Large intestine (tissue), 3 donors: ENCODE measurements around the gene DTL. TPM values are rescaled to one million over a fixed set of nuclear protein-coding genes. Genes with fewer than 3 reads are reported as not detected.
A peak's percentile ranks its signal among the peaks of the same experiment; 100 is the strongest.

Experiments used
- DNase-seq, 2 donors: peaks; one replicate each; pipeline versions ENCODE4 v3.0.0 to v3.0.0-alpha.2; 2013
- H3K27ac ChIP-seq: one replicate; pipeline ENCODE4 v1.5.1; 2013; ENCODE audit warnings: low read length
- H3K27me3 ChIP-seq: 2 replicates; pipeline ENCODE4 v1.6.1; 2013; ENCODE audit warnings: low read length; ENCODE audit not compliant: control insufficient read depth, insufficient read depth
- H3K36me3 ChIP-seq: 2 replicates; pipeline ENCODE4 v1.6.1; 2013; ENCODE audit warnings: low read length; ENCODE audit not compliant: control insufficient read depth, insufficient read depth
- H3K4me1 ChIP-seq: one replicate; pipeline ENCODE4 v1.6.1; 2013; ENCODE audit warnings: low read length; ENCODE audit not compliant: control insufficient read depth, insufficient read depth
- H3K4me3 ChIP-seq: one replicate; pipeline ENCODE4 v1.5.1; 2013; ENCODE audit warnings: low read length
- H3K9me3 ChIP-seq: one replicate; pipeline ENCODE4 v1.6.1; 2013; ENCODE audit warnings: mild to moderate bottlenecking, low read depth, low read length, moderate library complexity; ENCODE audit not compliant: control insufficient read depth
- WGBS: methylation state at CpG from one replicate; pipeline ENCODE4 v1.1.5; 2013; ENCODE audit warnings: low lambda C conversion rate; ENCODE audit not compliant: insufficient coverage; 5-methylcytosine and 5-hydroxymethylcytosine counted together
- polyA plus RNA-seq: library from polyadenylated mRNA; unstranded; fragments of 120-200 nt; gene quantifications from one replicate; pipeline ENCODE4 v1.2.1, GENCODE V29; 2013

DTL gene
- polyA plus RNA-seq, 1 donor: 10.1 TPM

DNA sequence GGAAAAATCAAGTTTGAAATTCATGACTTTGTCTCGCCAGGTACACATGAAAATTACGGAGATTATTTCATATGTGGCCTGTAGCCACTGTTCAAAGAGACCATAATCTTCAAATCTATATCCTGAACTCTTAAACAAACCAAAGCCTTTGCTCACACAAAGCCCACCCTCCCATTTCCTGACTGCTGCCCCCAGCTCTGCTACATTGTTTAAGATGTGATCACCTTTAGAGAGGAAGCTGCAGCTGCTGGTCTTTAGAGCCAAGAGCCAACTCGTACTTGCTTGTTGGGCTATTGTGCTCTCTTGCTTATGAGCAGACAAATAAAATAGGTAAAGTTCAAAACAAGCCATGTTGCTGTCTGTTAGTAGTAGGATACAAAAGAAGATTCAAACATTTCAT, 71.9 kb downstream of the DTL start:
- no peak overlapping the region for H3K4me3 ChIP-seq

DNA sequence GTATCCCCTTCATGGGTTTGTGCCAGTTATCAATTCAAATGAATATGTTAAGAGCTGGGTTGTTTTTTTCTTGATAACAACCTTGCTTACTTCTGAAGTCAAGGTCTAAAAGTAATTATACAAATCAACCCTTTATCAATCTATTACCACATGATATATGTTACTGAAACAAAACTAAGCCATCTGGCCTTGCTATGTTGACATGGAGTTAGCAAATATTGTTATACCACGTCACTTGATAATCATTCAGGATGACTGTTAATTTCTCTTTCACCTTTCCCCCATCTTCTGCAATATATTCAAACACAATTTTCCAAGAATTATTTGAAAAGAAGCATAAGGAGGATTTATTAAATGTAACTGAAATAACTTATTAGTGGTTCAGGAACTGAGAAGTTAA, 72.6 kb downstream of the DTL start:
- H3K27ac ChIP-seq: no peak overlapping the region
- H3K36me3 ChIP-seq: no peaks in the 10 kb centered on the region
- no peak overlapping the region for H3K4me3 ChIP-seq
- peak in 1 of 2 donors; percentile 36 for DNase-seq
- H3K27me3 ChIP-seq: no peaks in the 10 kb centered on the region
- H3K4me1 ChIP-seq: peaks cover 27% of the 10 kb centered on the region
- WGBS: 22% methylated on average over 1 of the region's 1 CpG
- no peaks in the 10 kb centered on the region for H3K9me3 ChIP-seq

More for the DNA sequence above, 71.9 kb downstream of the DTL start:
- no peaks in the 10 kb centered on the region for H3K9me3 ChIP-seq
- no peak for DNase-seq
- no peak overlapping the region for H3K27ac ChIP-seq
- WGBS: no CpG with 5 or more reads among the region's 3 CpGs
- H3K4me1 ChIP-seq: peaks cover 26% of the 10 kb centered on the region
- no peaks in the 10 kb centered on the region for H3K36me3 ChIP-seq
- H3K27me3 ChIP-seq: no peaks in the 10 kb centered on the region

- Histone ChIP-seq H3K27me3 (no peaks in the 10 kb centered on the region), H3K4me1 (peaks cover 34% of the 10 kb centered on the region), H3K27ac (no peak overlapping the region), H3K9me3 (no peaks in the 10 kb centered on the region), H3K4me3 (no peak overlapping the region), H3K36me3 (no peaks in the 10 kb centered on the region)
- no CpG with 5 or more reads among the region's 2 CpGs for WGBS
- no peak for DNase-seq
Measured at GRCh38 chr1:212108981-212109380, 73.4 kb downstream of the DTL start.

GRCh38 chr1:212109728-212110127, 74.2 kb downstream of the DTL start:
- Histone ChIP-seq H3K4me1 (peaks cover 31% of the 10 kb centered on the region), H3K36me3 (no peaks in the 10 kb centered on the region), H3K4me3 (no peak overlapping the region), H3K27ac (no peak overlapping the region), H3K9me3 (no peaks in the 10 kb centered on the region), H3K27me3 (no peaks in the 10 kb centered on the region)
- WGBS: 69% methylated on average over 5 of the region's 6 CpGs
- DNase-seq: no peak

DNA sequence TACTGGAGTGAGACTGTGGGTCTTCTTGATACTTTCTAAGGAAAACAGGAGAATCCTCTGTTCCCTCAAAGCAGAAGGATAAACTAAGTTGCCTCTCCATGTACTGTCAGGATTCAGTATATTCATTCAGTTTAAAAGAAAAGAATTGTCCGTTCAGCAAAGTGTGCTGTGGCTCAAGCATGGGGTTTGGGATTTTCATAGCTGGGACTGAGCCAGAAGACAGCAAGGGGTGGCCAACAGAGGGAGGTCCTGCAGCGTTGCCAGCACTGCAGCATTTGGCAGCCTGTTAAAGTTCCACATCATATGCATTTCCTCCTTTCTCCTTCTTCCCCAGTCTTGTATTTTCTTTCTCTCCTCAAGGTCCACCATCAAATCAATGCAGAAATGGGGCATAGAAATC, 75.1 kb downstream of the DTL start:
- Histone ChIP-seq H3K27ac (no peak overlapping the region), H3K36me3 (no peaks in the 10 kb centered on the region), H3K4me1 (peaks cover 22% of the 10 kb centered on the region), H3K27me3 (no peaks in the 10 kb centered on the region), H3K4me3 (no peak overlapping the region), H3K9me3 (no peaks in the 10 kb centered on the region)
- no CpG with 5 or more reads among the region's 2 CpGs for WGBS
- no peak for DNase-seq

GRCh38 chr1:212111536-212111935, 76.0 kb downstream of the DTL start:
- Histone ChIP-seq H3K4me3 (no peak overlapping the region), H3K36me3 (no peaks in the 10 kb centered on the region), H3K9me3 (no peaks in the 10 kb centered on the region), H3K27me3 (no peaks in the 10 kb centered on the region), H3K27ac (no peak overlapping the region), H3K4me1 (peaks cover 13% of the 10 kb centered on the region)
- DNase-seq: no peak
- WGBS: no CpG with 5 or more reads among the region's 1 CpG

DNA sequence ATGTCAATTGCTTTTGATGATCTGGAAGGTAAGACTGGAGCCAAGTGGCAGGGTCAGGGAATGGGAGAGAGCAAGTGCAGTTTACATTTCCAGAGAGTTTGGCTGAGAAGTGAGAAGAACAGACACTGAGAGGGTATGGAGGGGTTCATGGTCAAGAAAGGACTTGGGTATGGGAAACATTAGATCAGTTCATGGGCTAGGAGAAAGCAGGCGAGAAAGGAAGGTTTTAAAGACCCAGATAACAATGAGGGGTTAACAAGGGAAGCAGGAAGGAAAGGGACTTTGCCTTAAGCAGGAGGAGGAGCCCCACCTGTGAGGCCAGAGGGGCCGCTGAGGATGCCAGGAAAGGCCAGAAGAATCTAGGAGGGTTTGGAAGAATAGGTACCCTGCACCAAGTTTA, 78.2 kb downstream of the DTL start:
- H3K36me3 ChIP-seq: no peaks in the 10 kb centered on the region
- H3K27me3 ChIP-seq: no peaks in the 10 kb centered on the region

DNA sequence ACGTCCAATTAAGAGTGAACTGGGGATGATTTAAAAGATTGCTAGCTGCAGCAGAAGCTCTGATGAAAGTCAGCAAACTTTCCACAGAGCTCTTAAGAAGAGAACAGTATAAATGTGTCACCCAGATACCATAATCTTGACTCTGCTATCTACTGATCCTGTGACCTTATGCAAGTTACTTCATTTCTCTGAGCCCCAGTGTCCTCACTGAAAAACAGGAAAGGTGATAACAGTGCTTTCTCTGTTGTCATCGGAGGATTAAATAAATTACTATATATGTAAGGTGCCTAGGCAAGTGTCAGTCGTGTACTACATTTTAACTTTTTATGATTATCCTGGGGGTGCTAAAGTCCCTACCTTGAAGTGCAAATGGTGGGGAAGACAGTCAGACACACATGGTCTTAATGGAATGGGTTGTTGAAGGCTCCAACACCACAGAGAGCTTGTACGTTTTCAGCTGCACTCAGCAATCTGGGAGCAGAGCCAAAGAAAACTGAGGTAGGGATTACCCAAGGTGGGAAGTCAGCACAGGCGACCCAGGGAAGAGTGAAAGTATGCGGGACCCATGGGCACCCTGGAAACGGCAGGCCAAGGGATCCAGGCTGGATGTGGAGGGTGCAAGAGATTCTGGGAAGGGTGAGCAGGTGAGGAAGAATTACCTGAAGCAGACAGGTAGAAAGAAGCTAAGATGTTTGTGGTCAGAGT, 82.8 kb downstream of the DTL start:
- H3K27ac ChIP-seq: no peak overlapping the region
- DNase-seq: peak in 1 of 2 donors; percentile 48

More for the DNA sequence above, 78.2 kb downstream of the DTL start:
- Histone ChIP-seq H3K4me1 (peaks cover 13% of the 10 kb centered on the region), H3K4me3 (no peak overlapping the region), H3K9me3 (no peaks in the 10 kb centered on the region), H3K27ac (no peak overlapping the region)
- DNase-seq: peak in 1 of 2 donors; percentile 68
- WGBS: no CpG with 5 or more reads among the region's 2 CpGs

GRCh38 chr1:212118872-212119260, 83.3 kb downstream of the DTL start:
- Histone ChIP-seq H3K27me3 (no peaks in the 10 kb centered on the region), H3K4me1 (peaks cover 6% of the 10 kb centered on the region), H3K36me3 (no peaks in the 10 kb centered on the region), H3K9me3 (no peaks in the 10 kb centered on the region), H3K4me3 (no peak overlapping the region), H3K27ac (no peak overlapping the region)
- WGBS: 100% methylated on average over 1 of the region's 2 CpGs
- DNase-seq: no peak

More for the DNA sequence above, 82.8 kb downstream of the DTL start:
- Histone ChIP-seq H3K27me3 (no peaks in the 10 kb centered on the region), H3K4me1 (peaks cover 12% of the 10 kb centered on the region), H3K36me3 (no peaks in the 10 kb centered on the region), H3K4me3 (no peak overlapping the region), H3K9me3 (no peaks in the 10 kb centered on the region)
- no CpG with 5 or more reads among the region's 7 CpGs for WGBS

- Histone ChIP-seq H3K27ac (no peak overlapping the region), H3K36me3 (no peaks in the 10 kb centered on the region), H3K9me3 (no peaks in the 10 kb centered on the region), H3K4me1 (peaks cover 2% of the 10 kb centered on the region), H3K4me3 (no peak overlapping the region), H3K27me3 (no peaks in the 10 kb centered on the region)
- no CpG with 5 or more reads among the region's 5 CpGs for WGBS
- DNase-seq: no peak
Measured at GRCh38 chr1:212119397-212119837, 83.9 kb downstream of the DTL start.

DNA sequence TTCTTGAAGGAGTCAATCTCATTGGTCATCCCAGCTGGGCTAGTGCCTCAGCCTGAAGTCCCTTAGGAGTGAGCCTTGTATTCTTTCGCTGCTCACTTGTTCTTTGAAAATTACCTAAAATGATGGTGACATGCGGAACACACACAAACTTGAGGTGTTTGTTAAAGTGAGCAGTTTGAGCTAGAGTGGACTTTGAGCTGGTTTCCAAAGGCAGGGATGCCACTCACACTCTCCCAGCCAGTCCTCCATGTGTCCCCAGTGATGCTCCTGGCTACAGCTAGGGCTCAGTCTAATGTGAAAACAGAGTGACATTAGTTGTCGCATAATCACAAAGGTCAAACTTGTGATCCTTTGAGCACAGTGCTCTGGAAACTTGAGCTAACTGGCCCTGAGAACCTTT, 84.3 kb downstream of the DTL start:
- Histone ChIP-seq H3K4me3 (no peak overlapping the region), H3K9me3 (no peaks in the 10 kb centered on the region), H3K36me3 (no peaks in the 10 kb centered on the region), H3K27me3 (no peaks in the 10 kb centered on the region), H3K4me1 (peaks cover 2% of the 10 kb centered on the region), H3K27ac (no peak overlapping the region)
- no peak for DNase-seq
- no CpG with 5 or more reads among the region's 3 CpGs for WGBS
